ENCODE measurements around the gene PDE3A.

Gene PDE3A

GRCh38 chr12:20446836-20447235, 78.5 kb downstream of the PDE3A start:
- H3K27me3 ChIP-seq (ENCODE audit: insufficient read depth, low read length) = no peaks in the 10 kb centered on the region

GRCh38 chr12:20448781-20449180, 80.4 kb downstream of the PDE3A start:
- Histone ChIP-seq H3K18ac (ENCODE audit: low read length) (no peak overlapping the region), H3K79me2 (ENCODE audit: control insufficient read depth, insufficient read depth, low read length, poor library complexity) (no peaks in the 10 kb centered on the region), H3K79me1 (ENCODE audit: low read length) (no peaks in the 10 kb centered on the region), H2AFZ (ENCODE audit: insufficient read depth, low read length, poor library complexity) (no peak overlapping the region), H2BK120ac (ENCODE audit: insufficient read depth, low read length, poor library complexity) (no peak overlapping the region), H3K36me3 (ENCODE audit: control insufficient read depth in 1 of 2, insufficient read depth in 2 of 2, low read length in 2 of 2) (no peaks in the 10 kb centered on the region), H3K9me3 (ENCODE audit: insufficient read depth, low read depth, low read length) (no peaks in the 10 kb centered on the region), H4K12ac (ENCODE audit: low read depth, low read length) (no peak overlapping the region), H4K8ac (ENCODE audit: low read depth, low read length) (no peak overlapping the region), H4K91ac (ENCODE audit: low read depth, low read length) (no peak overlapping the region), H2BK12ac (ENCODE audit: low read length) (no peak overlapping the region), H3K27ac (ENCODE audit: low read depth, low read length) (no peak overlapping the region), H3K14ac (ENCODE audit: low read length) (no peak overlapping the region), H2BK5ac (ENCODE audit: low read depth, low read length, poor library complexity) (no peak overlapping the region), H3K4me1 (ENCODE audit: control insufficient read depth in 1 of 2, insufficient read depth in 2 of 2, low read length in 2 of 2) (peaks cover 4 to 9% of the 10 kb centered on the region in 2 experiments), H3K27me3 (ENCODE audit: insufficient read depth, low read length) (no peaks in the 10 kb centered on the region), H3K9ac (ENCODE audit: low read length) (no peak overlapping the region), H3K4ac (ENCODE audit: low read depth, low read length) (no peak overlapping the region), H3K4me3 (ENCODE audit: low read depth, low read length) (no peak overlapping the region), H3K4me2 (ENCODE audit: low read length) (no peak overlapping the region), H2AK5ac (ENCODE audit: low read length) (no peak overlapping the region), H3K23ac (ENCODE audit: low read length) (no peak overlapping the region)
- WGBS (ENCODE audit: extremely low coverage, insufficient coverage, insufficient read length) = no CpG with 5 or more reads among the region's 2 CpGs
- DNase-seq = no peak

More at GRCh38 chr12:20446836-20447235, 78.5 kb downstream of the PDE3A start:
- Histone ChIP-seq H3K4me1 (ENCODE audit: control insufficient read depth in 1 of 2, insufficient read depth in 2 of 2, low read length in 2 of 2) (peaks cover 4 to 9% of the 10 kb centered on the region in 2 experiments), H4K12ac (ENCODE audit: low read depth, low read length) (no peak overlapping the region), H2AK5ac (ENCODE audit: low read length) (no peak overlapping the region), H3K18ac (ENCODE audit: low read length) (no peak overlapping the region), H3K36me3 (ENCODE audit: control insufficient read depth in 1 of 2, insufficient read depth in 2 of 2, low read length in 2 of 2) (no peaks in the 10 kb centered on the region), H3K79me2 (ENCODE audit: control insufficient read depth, insufficient read depth, low read length, poor library complexity) (no peaks in the 10 kb centered on the region), H3K14ac (ENCODE audit: low read length) (no peak overlapping the region), H4K8ac (ENCODE audit: low read depth, low read length) (no peak overlapping the region), H3K4me3 (ENCODE audit: low read depth, low read length) (no peak overlapping the region), H4K91ac (ENCODE audit: low read depth, low read length) (no peak overlapping the region), H2AFZ (ENCODE audit: insufficient read depth, low read length, poor library complexity) (no peak overlapping the region), H3K79me1 (ENCODE audit: low read length) (no peaks in the 10 kb centered on the region), H3K23ac (ENCODE audit: low read length) (no peak overlapping the region), H3K27ac (ENCODE audit: low read depth, low read length) (no peak overlapping the region), H3K4me2 (ENCODE audit: low read length) (no peak overlapping the region), H2BK120ac (ENCODE audit: insufficient read depth, low read length, poor library complexity) (no peak overlapping the region), H3K9me3 (ENCODE audit: insufficient read depth, low read depth, low read length) (no peaks in the 10 kb centered on the region), H3K4ac (ENCODE audit: low read depth, low read length) (no peak overlapping the region), H2BK5ac (ENCODE audit: low read depth, low read length, poor library complexity) (no peak overlapping the region), H3K9ac (ENCODE audit: low read length) (no peak overlapping the region), H2BK12ac (ENCODE audit: low read length) (no peak overlapping the region)
- WGBS (ENCODE audit: extremely low coverage, insufficient coverage, insufficient read length) = no CpG with 5 or more reads among the region's 3 CpGs
- no peak for DNase-seq

GRCh38 chr12:20450591-20451180, 82.3 kb downstream of the PDE3A start:
- no CpG with 5 or more reads among the region's 2 CpGs for WGBS (ENCODE audit: extremely low coverage, insufficient coverage, insufficient read length)
- Histone ChIP-seq H4K91ac (ENCODE audit: low read depth, low read length) (no peak overlapping the region), H2BK120ac (ENCODE audit: insufficient read depth, low read length, poor library complexity) (no peak overlapping the region), H2AFZ (ENCODE audit: insufficient read depth, low read length, poor library complexity) (no peak overlapping the region), H3K4me1 (ENCODE audit: control insufficient read depth in 1 of 2, insufficient read depth in 2 of 2, low read length in 2 of 2) (peaks cover 0 to 3% of the 10 kb centered on the region in 2 experiments), H3K4ac (ENCODE audit: low read depth, low read length) (no peak overlapping the region), H4K12ac (ENCODE audit: low read depth, low read length) (no peak overlapping the region), H3K9me3 (ENCODE audit: insufficient read depth, low read depth, low read length) (no peaks in the 10 kb centered on the region), H3K27ac (ENCODE audit: low read depth, low read length) (no peak overlapping the region), H3K23ac (ENCODE audit: low read length) (no peak overlapping the region), H3K36me3 (ENCODE audit: control insufficient read depth in 1 of 2, insufficient read depth in 2 of 2, low read length in 2 of 2) (no peaks in the 10 kb centered on the region), H2BK5ac (ENCODE audit: low read depth, low read length, poor library complexity) (no peak overlapping the region), H3K18ac (ENCODE audit: low read length) (no peak overlapping the region), H3K4me3 (ENCODE audit: low read depth, low read length) (no peak overlapping the region), H3K14ac (ENCODE audit: low read length) (no peak overlapping the region), H2BK12ac (ENCODE audit: low read length) (no peak overlapping the region), H3K79me1 (ENCODE audit: low read length) (no peaks in the 10 kb centered on the region), H3K4me2 (ENCODE audit: low read length) (no peak overlapping the region), H3K27me3 (ENCODE audit: insufficient read depth, low read length) (no peaks in the 10 kb centered on the region), H3K79me2 (ENCODE audit: control insufficient read depth, insufficient read depth, low read length, poor library complexity) (no peaks in the 10 kb centered on the region), H4K8ac (ENCODE audit: low read depth, low read length) (no peak overlapping the region), H2AK5ac (ENCODE audit: low read length) (no peak overlapping the region), H3K9ac (ENCODE audit: low read length) (no peak overlapping the region)
- DNase-seq = peak in 1 of 2 donors; percentile 13

- Histone ChIP-seq H3K9me3 (ENCODE audit: insufficient read depth, low read depth, low read length) (no peaks in the 10 kb centered on the region), H2BK120ac (ENCODE audit: insufficient read depth, low read length, poor library complexity) (no peak overlapping the region), H4K8ac (ENCODE audit: low read depth, low read length) (no peak overlapping the region), H3K4ac (ENCODE audit: low read depth, low read length) (no peak overlapping the region), H2BK12ac (ENCODE audit: low read length) (no peak overlapping the region), H4K91ac (ENCODE audit: low read depth, low read length) (no peak overlapping the region), H2AK5ac (ENCODE audit: low read length) (no peak overlapping the region), H3K23ac (ENCODE audit: low read length) (no peak overlapping the region), H3K27me3 (ENCODE audit: insufficient read depth, low read length) (no peaks in the 10 kb centered on the region), H3K27ac (ENCODE audit: low read depth, low read length) (no peak overlapping the region), H3K79me2 (ENCODE audit: control insufficient read depth, insufficient read depth, low read length, poor library complexity) (no peaks in the 10 kb centered on the region), H3K36me3 (ENCODE audit: control insufficient read depth in 1 of 2, insufficient read depth in 2 of 2, low read length in 2 of 2) (no peaks in the 10 kb centered on the region), H3K4me3 (ENCODE audit: low read depth, low read length) (no peak overlapping the region), H3K4me2 (ENCODE audit: low read length) (no peak overlapping the region), H3K9ac (ENCODE audit: low read length) (no peak overlapping the region), H2BK5ac (ENCODE audit: low read depth, low read length, poor library complexity) (no peak overlapping the region), H3K79me1 (ENCODE audit: low read length) (no peaks in the 10 kb centered on the region), H4K12ac (ENCODE audit: low read depth, low read length) (no peak overlapping the region), H2AFZ (ENCODE audit: insufficient read depth, low read length, poor library complexity) (no peak overlapping the region), H3K18ac (ENCODE audit: low read length) (no peak overlapping the region), H3K4me1 (ENCODE audit: control insufficient read depth in 1 of 2, insufficient read depth in 2 of 2, low read length in 2 of 2) (peaks cover 0 to 2% of the 10 kb centered on the region in 2 experiments), H3K14ac (ENCODE audit: low read length) (no peak overlapping the region)
- DNase-seq = peak in 1 of 2 donors; percentile 9
- no CpG with 5 or more reads among the region's 3 CpGs for WGBS (ENCODE audit: extremely low coverage, insufficient coverage, insufficient read length)
These were observed 83.4 kb downstream of the PDE3A start for GRCh38 chr12:20451761-20452160.

Data from trophoblast cell (in vitro differentiated cells and primary cell).